Trophoblast cell (in vitro differentiated cells and primary cell): Measurements from ENCODE around the gene TPM1.
A peak's percentile ranks its signal among the peaks of the same experiment; 100 is the strongest.

Experiments
- DNase-seq, 2 donors: peaks; one replicate each; pipeline ENCODE4 v3.0.0-alpha.2; 2016
- H2AFZ ChIP-seq: 2 replicates; pipeline ENCODE4 v1.6.1; 2013; ENCODE audit warnings: low read length, moderate library complexity, mild to moderate bottlenecking; ENCODE audit not compliant: insufficient read depth, poor library complexity
- H2AK5ac ChIP-seq: 2 replicates; pipeline ENCODE4 v1.6.1; 2013; ENCODE audit warnings: mild to moderate bottlenecking, low read length
- H2BK120ac ChIP-seq: 2 replicates; pipeline ENCODE4 v1.6.1; 2013; ENCODE audit warnings: low read length, mild to moderate bottlenecking, moderate library complexity; ENCODE audit not compliant: insufficient read depth, poor library complexity
- H2BK12ac ChIP-seq: 2 replicates; pipeline ENCODE4 v1.6.1; 2013; ENCODE audit warnings: mild to moderate bottlenecking, low read length, moderate library complexity
- H2BK5ac ChIP-seq: 2 replicates; pipeline ENCODE4 v1.6.1; 2013; ENCODE audit warnings: low read length, low read depth, moderate library complexity, mild to moderate bottlenecking; ENCODE audit not compliant: poor library complexity
- H3K14ac ChIP-seq: 2 replicates; pipeline ENCODE4 v1.6.1; 2013; ENCODE audit warnings: mild to moderate bottlenecking, low read length
- H3K18ac ChIP-seq: 2 replicates; pipeline ENCODE4 v1.6.1; 2013; ENCODE audit warnings: mild to moderate bottlenecking, low read length
- H3K23ac ChIP-seq: 2 replicates; pipeline ENCODE4 v1.6.1; 2013; ENCODE audit warnings: low read length
- H3K27ac ChIP-seq: 2 replicates; pipeline ENCODE4 v1.5.1; 2013; ENCODE audit warnings: low read depth, mild to moderate bottlenecking, inconsistent platforms, low read length, moderate library complexity
- H3K27me3 ChIP-seq: 2 replicates; pipeline ENCODE4 v1.6.1; 2013; ENCODE audit warnings: inconsistent platforms, mild to moderate bottlenecking, low read length, moderate library complexity; ENCODE audit not compliant: insufficient read depth
- H3K36me3 ChIP-seq, 2 experiments: 1 replicate in 1 of 2; 2 replicates in 1 of 2; pipeline ENCODE4 v1.6.1; 2013; ENCODE audit warnings: low read length in 2 of 2, mild to moderate bottlenecking in 2 of 2, moderate library complexity in 1 of 2; ENCODE audit not compliant: insufficient read depth in 2 of 2, control insufficient read depth in 1 of 2
- H3K4ac ChIP-seq: 2 replicates; pipeline ENCODE4 v1.6.1; 2013; ENCODE audit warnings: low read depth, mild to moderate bottlenecking, low read length, moderate library complexity
- H3K4me1 ChIP-seq, 2 experiments: 1 replicate in 1 of 2; 2 replicates in 1 of 2; pipeline ENCODE4 v1.6.1; 2013; ENCODE audit warnings: low read length in 2 of 2, mild to moderate bottlenecking in 2 of 2, moderate library complexity in 1 of 2; ENCODE audit not compliant: insufficient read depth in 2 of 2, control insufficient read depth in 1 of 2
- H3K4me2 ChIP-seq: 2 replicates; pipeline ENCODE4 v1.6.1; 2013; ENCODE audit warnings: inconsistent platforms, mild to moderate bottlenecking, low read length, moderate library complexity
- H3K4me3 ChIP-seq: 2 replicates; pipeline ENCODE4 v1.5.1; 2013; ENCODE audit warnings: mild to moderate bottlenecking, low read depth, low read length, inconsistent platforms
- H3K79me1 ChIP-seq: one replicate; pipeline ENCODE4 v1.6.1; 2013; ENCODE audit warnings: low read length
- H3K79me2 ChIP-seq: 2 replicates; pipeline ENCODE4 v1.6.1; 2013; ENCODE audit warnings: low read length, mild to moderate bottlenecking; ENCODE audit not compliant: control insufficient read depth, insufficient read depth, poor library complexity
- H3K9ac ChIP-seq: 2 replicates; pipeline ENCODE4 v1.6.1; 2013; ENCODE audit warnings: mild to moderate bottlenecking, low read length
- H3K9me3 ChIP-seq: 2 replicates; pipeline ENCODE4 v1.6.1; 2013; ENCODE audit warnings: low read depth, mild to moderate bottlenecking, control low read depth, inconsistent platforms, low read length; ENCODE audit not compliant: insufficient read depth
- H4K12ac ChIP-seq: 2 replicates; pipeline ENCODE4 v1.6.1; 2013; ENCODE audit warnings: low read depth, mild to moderate bottlenecking, low read length, moderate library complexity
- H4K8ac ChIP-seq: 2 replicates; pipeline ENCODE4 v1.6.1; 2013; ENCODE audit warnings: low read depth, mild to moderate bottlenecking, low read length, moderate library complexity
- H4K91ac ChIP-seq: one replicate; pipeline ENCODE4 v1.6.1; 2013; ENCODE audit warnings: low read depth, mild to moderate bottlenecking, low read length, moderate library complexity
- WGBS: extraction: QIAGEN DNeasy Blood & Tissue Kit; methylation state at CpG from one replicate; pipeline ENCODE4 v1.1.7; 2013; ENCODE audit warnings: missing lambda C conversion rate; ENCODE audit not compliant: insufficient read length, insufficient coverage; ENCODE audit errors: extremely low coverage; 5-methylcytosine and 5-hydroxymethylcytosine counted together

TPM1 gene

DNA sequence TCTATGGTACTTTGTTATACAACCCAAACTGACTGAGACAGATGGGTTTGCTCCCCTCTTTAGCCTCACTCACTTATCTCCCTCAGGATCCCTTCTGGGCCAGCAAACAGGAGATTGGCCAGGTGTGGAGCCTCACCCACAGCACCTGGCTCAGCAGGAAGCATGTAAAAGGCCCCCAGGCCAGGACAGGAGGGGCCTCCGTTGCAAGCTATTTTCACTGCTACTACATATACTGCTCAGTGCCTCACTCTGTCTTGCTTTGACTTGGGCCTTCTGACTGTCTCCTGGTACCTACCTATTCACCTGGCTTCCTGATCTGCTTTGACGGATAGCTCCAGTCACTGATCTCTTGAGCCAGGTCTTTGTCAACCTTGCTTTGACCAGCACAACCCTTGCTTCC is 20.4 kb upstream of the TPM1 start:
- WGBS = no CpG with 5 or more reads among the region's 2 CpGs
- peak overlapping the region; percentile 80 for H4K91ac ChIP-seq
- no peak overlapping the region for H4K12ac ChIP-seq
- H3K23ac ChIP-seq = no peak overlapping the region
- peak overlapping the region; percentile 22 for H3K4ac ChIP-seq
- no peak overlapping the region for H3K4me3 ChIP-seq
- peaks cover 47% of the 10 kb centered on the region for H3K79me1 ChIP-seq
- H3K14ac ChIP-seq = peak overlapping the region; percentile 82
- H4K8ac ChIP-seq = peak overlapping the region; percentile 46
- H3K9me3 ChIP-seq = no peaks in the 10 kb centered on the region
- no peaks in the 10 kb centered on the region for H3K36me3 ChIP-seq
- peak overlapping the region; percentile 93 for H2BK120ac ChIP-seq
- peak; percentile 77 to 81 for DNase-seq
- H2BK12ac ChIP-seq = peak overlapping the region; percentile 99
- H3K27ac ChIP-seq = peak overlapping the region; percentile 28
- peaks cover 10% of the 10 kb centered on the region for H3K79me2 ChIP-seq
- peaks cover 23 to 35% of the 10 kb centered on the region in 2 experiments for H3K4me1 ChIP-seq
- no peak overlapping the region for H2AFZ ChIP-seq
- H3K4me2 ChIP-seq = no peak overlapping the region
- H3K18ac ChIP-seq = peak overlapping the region; percentile 67
- peak overlapping the region; percentile 19 for H2AK5ac ChIP-seq
- no peaks in the 10 kb centered on the region for H3K27me3 ChIP-seq
- peak overlapping the region; percentile 84 for H2BK5ac ChIP-seq
- no peak overlapping the region for H3K9ac ChIP-seq

DNA sequence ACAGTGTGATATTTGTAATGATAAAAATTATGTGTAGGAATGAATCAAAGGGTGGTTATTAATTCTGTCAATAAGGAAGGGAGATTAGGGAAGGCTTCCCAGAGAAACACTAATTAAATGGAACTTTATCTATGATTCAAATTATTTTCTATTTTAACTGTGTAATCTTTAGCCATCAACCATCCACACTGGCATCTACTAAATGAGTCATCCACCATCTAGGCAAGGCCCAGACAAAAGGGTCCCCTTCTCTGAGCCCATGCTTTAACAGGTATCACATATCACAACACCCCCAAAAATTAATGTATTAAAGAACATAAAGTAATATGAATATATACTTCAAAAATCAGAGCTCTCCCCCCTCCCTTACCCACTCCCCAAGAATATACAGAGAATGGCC is 19.9 kb upstream of the TPM1 start:
- Histone ChIP-seq H3K27me3 (no peaks in the 10 kb centered on the region), H2AFZ (no peak overlapping the region), H3K79me1 (peaks cover 47% of the 10 kb centered on the region), H3K4me3 (no peak overlapping the region), H3K9ac (no peak overlapping the region), H2BK120ac (no peak overlapping the region), H2BK12ac (peak overlapping the region; percentile 54), H3K36me3 (no peaks in the 10 kb centered on the region), H3K4me1 (peaks cover 23 to 35% of the 10 kb centered on the region in 2 experiments), H3K4me2 (no peak overlapping the region), H3K23ac (no peak overlapping the region), H4K91ac (no peak overlapping the region), H3K14ac (no peak overlapping the region), H4K8ac (no peak overlapping the region), H3K18ac (no peak overlapping the region), H3K9me3 (no peaks in the 10 kb centered on the region), H2AK5ac (no peak overlapping the region), H3K27ac (peak overlapping the region; percentile 87), H3K79me2 (peaks cover 10% of the 10 kb centered on the region), H2BK5ac (no peak overlapping the region), H4K12ac (no peak overlapping the region), H3K4ac (no peak overlapping the region)
- peak in 1 of 2 donors; percentile 17 for DNase-seq

DNA sequence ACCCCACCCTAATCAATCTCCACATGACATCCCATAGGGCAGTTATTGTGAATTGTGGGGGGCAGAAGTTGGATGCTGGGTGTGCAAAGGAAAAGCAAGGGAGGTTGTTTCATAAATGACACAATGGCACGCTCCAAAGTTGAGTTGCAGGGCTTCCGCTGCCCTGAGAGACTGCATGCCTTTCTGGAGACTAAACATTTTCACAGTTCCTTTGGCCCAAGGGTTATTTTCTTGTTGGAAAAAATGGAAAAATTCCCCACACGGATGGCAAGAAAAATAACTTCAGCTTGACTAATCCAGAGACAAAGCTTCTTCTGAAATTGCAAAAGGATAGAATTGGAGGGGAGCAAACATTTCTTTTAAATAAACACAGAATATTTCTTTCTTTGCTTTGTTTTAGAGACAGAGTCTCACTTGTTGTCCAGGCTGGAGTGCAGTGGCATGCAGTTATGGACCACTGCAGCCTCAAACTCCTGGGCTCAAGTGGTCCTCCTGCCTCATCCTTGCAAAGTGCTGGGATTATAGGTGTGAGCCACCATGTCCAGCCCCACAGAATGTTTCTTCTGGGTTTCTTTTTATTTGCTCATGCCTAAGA is 19.1 kb upstream of the TPM1 start:
- no peak overlapping the region for H3K4me3 ChIP-seq
- no peak overlapping the region for H3K9ac ChIP-seq
- H2BK12ac ChIP-seq = peak overlapping the region; percentile 83
- peak overlapping the region; percentile 37 for H4K8ac ChIP-seq
- peak overlapping the region; percentile 45 for H3K18ac ChIP-seq
- no peaks in the 10 kb centered on the region for H3K36me3 ChIP-seq
- peak overlapping the region; percentile 81 for H4K91ac ChIP-seq
- WGBS = no CpG with 5 or more reads among the region's 3 CpGs
- H3K4me1 ChIP-seq = peaks cover 23 to 35% of the 10 kb centered on the region in 2 experiments
- peak overlapping the region; percentile 87 for H3K27ac ChIP-seq
- no peak overlapping the region for H3K23ac ChIP-seq
- peak overlapping the region; percentile 75 for H2BK5ac ChIP-seq
- H3K4me2 ChIP-seq = no peak overlapping the region
- H3K14ac ChIP-seq = peak overlapping the region; percentile 68
- DNase-seq = peak; percentile 79 to 97
- no peak overlapping the region for H4K12ac ChIP-seq
- peak overlapping the region; percentile 93 for H2AK5ac ChIP-seq
- H2AFZ ChIP-seq = no peak overlapping the region
- peak overlapping the region; percentile 11 for H3K4ac ChIP-seq
- peaks cover 10% of the 10 kb centered on the region for H3K79me2 ChIP-seq
- peaks cover 49% of the 10 kb centered on the region for H3K79me1 ChIP-seq
- no peaks in the 10 kb centered on the region for H3K27me3 ChIP-seq
- H2BK120ac ChIP-seq = peak overlapping the region; percentile 74
- no peaks in the 10 kb centered on the region for H3K9me3 ChIP-seq

DNA sequence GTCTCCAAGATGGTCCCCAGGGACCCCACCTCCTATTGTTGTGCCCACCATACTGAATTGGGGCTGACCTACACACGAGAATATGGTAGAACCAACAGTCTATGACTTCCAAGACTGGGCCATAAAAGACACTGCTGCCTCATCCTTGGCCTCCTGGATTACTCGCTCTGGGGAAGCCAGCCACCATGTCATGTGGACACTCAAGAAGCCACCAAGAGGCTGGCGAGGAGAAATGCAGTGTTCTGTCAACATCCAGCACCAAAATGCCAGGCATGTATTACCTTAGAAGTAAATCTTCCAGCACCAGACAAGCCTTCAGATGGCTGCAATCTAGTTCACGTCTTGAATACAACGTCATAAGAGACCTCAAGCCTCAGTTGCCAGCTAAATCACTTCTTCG is 17.1 kb upstream of the TPM1 start:
- Histone ChIP-seq H4K91ac (peak overlapping the region; percentile 32), H3K36me3 (no peaks in the 10 kb centered on the region), H3K9me3 (no peaks in the 10 kb centered on the region), H3K27me3 (no peaks in the 10 kb centered on the region), H3K79me2 (peaks cover 1% of the 10 kb centered on the region), H3K4ac (no peak overlapping the region), H3K79me1 (peaks cover 40% of the 10 kb centered on the region), H2BK120ac (peak overlapping the region; percentile 10), H3K14ac (peak overlapping the region; percentile 6), H3K4me1 (peaks cover 16 to 26% of the 10 kb centered on the region in 2 experiments), H4K12ac (no peak overlapping the region), H2BK12ac (peak overlapping the region; percentile 48), H4K8ac (no peak overlapping the region), H3K4me2 (no peak overlapping the region), H3K27ac (no peak overlapping the region), H2AFZ (no peak overlapping the region), H2AK5ac (peak overlapping the region; percentile 67), H3K18ac (peak overlapping the region; percentile 25), H3K4me3 (no peak overlapping the region), H3K23ac (no peak overlapping the region), H3K9ac (no peak overlapping the region), H2BK5ac (no peak overlapping the region)
- peak in 1 of 2 donors; percentile 70 for DNase-seq
- WGBS = no CpG with 5 or more reads among the region's 6 CpGs
